Activated CD8-positive, alpha-beta T cell treated with anti-CD3 and anti-CD28 coated beads, Interleukin-2, amount 10 ng/mL, durations not matched to agents 7 days and 5 days (primary cell): Measurements from ENCODE around the gene PEX16. TPM values are rescaled to one million over a fixed set of nuclear protein-coding genes. Genes with fewer than 3 reads are reported as not detected.
A peak's percentile ranks its signal among the peaks of the same experiment; 100 is the strongest.

Experiments used
- ATAC-seq: fragments of 150-1000 bp; cut with Tn5 transposase; one replicate; pipeline ENCODE4 v1.10.0; 2021; ENCODE audit warnings: moderate library complexity
- CTCF ChIA-PET: fragments of 350-600 bp; sonication (Branson Sonifier 250); formaldehyde crosslinking; loops from one replicate; lab custom pipeline; 2021; ENCODE audit warnings: antibody characterized with exemption; lab: Charles Lee
- POLR2A ChIA-PET: fragments of 350-600 bp; sonication (Branson Sonifier 250); formaldehyde crosslinking; loops from one replicate; lab custom pipeline; 2021; ENCODE audit warnings: antibody characterized with exemption; lab: Charles Lee
- DNase-seq: peaks from one replicate; pipeline ENCODE4 v3.0.0-alpha.2; 2020
- H3K27ac Mint-ChIP-seq: one replicate; pipeline ENCODE4 v1.8.0; 2021; ENCODE audit warnings: mild to moderate bottlenecking, mixed read lengths
- H3K27me3 Mint-ChIP-seq: one replicate; pipeline ENCODE4 v1.8.0; 2021; ENCODE audit warnings: low read depth, mixed read lengths
- H3K36me3 Mint-ChIP-seq: one replicate; pipeline ENCODE4 v1.8.0; 2021; ENCODE audit warnings: low read depth, mixed read lengths
- H3K4me1 Mint-ChIP-seq: one replicate; pipeline ENCODE4 v1.8.0; 2021; ENCODE audit warnings: low read depth, mixed read lengths
- H3K4me3 Mint-ChIP-seq: one replicate; pipeline ENCODE4 v1.8.0; 2021; ENCODE audit warnings: mild to moderate bottlenecking, mixed read lengths
- H3K9me3 Mint-ChIP-seq: one replicate; pipeline ENCODE4 v1.8.0; 2022; ENCODE audit warnings: mixed read lengths; ENCODE audit not compliant: insufficient read depth
- total RNA-seq, 2 experiments: library from RNA; stranded (reverse); gene quantifications; one replicate each; pipeline ENCODE4 v1.2.3, GENCODE V29; 2021

PEX16 gene
- total RNA-seq, 2 experiments from 2014 or later, result 50.0 to 54.6 TPM

- H3K9me3 Mint-ChIP-seq, result no peaks in the 10 kb centered on the region
- H3K36me3 Mint-ChIP-seq, result peaks cover 12% of the 10 kb centered on the region
- ChIA-PET CTCF (no interaction called here), POLR2A (no interaction called here)
- H3K27ac Mint-ChIP-seq, result no peak overlapping the region
- ATAC-seq (no peak), DNase-seq (no peak)
- peaks cover 3% of the 10 kb centered on the region for H3K4me1 Mint-ChIP-seq
- H3K27me3 Mint-ChIP-seq, result no peaks in the 10 kb centered on the region
- H3K4me3 Mint-ChIP-seq, result no peak overlapping the region
These were observed 36.7 kb downstream of the PEX16 start for GRCh38 chr11:45880772-45881570.

GRCh38 chr11:45879803-45880686, 37.6 kb downstream of the PEX16 start:
- DNase-seq (no peak), ATAC-seq (no peak)
- Mint-ChIP-seq H3K9me3 (no peaks in the 10 kb centered on the region), H3K27ac (no peak overlapping the region), H3K4me1 (peaks cover under 1% of the 10 kb centered on the region), H3K27me3 (no peaks in the 10 kb centered on the region), H3K4me3 (no peak overlapping the region), H3K36me3 (peaks cover 12% of the 10 kb centered on the region)
- POLR2A ChIA-PET, result no interaction called here
- CTCF ChIA-PET, result no interaction called here

- Mint-ChIP-seq H3K27me3 (no peaks in the 10 kb centered on the region), H3K27ac (no peak overlapping the region), H3K4me3 (no peak overlapping the region), H3K4me1 (no peaks in the 10 kb centered on the region), H3K9me3 (no peaks in the 10 kb centered on the region), H3K36me3 (peaks cover 15% of the 10 kb centered on the region)
- ATAC-seq, result no peak
- ChIA-PET POLR2A (no interaction called here), CTCF (no interaction called here)
- no peak for DNase-seq
These were observed 39.8 kb downstream of the PEX16 start for GRCh38 chr11:45877845-45878244.

DNA sequence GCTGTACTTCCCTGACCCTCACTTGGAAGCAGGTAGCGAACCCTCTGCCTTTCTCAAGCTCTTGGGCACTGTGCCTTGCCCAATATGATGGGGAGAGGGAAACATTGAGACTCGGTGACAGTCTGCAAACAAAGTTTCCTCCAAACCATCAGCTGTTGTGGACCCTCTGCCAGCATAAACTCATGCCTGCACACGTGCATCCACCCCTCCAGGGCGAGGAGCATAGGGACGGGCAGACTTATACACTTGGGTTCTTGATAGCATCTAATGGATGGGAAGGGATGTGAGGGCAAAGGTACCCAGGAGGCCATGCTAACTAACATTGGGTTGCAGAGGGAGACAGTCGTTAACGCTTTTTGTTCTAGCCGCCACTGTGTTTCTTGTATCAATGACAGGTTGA, 40.5 kb downstream of the PEX16 start:
- peaks cover 15% of the 10 kb centered on the region for H3K36me3 Mint-ChIP-seq
- ChIA-PET CTCF (no interaction called here), POLR2A (no interaction called here)
- ATAC-seq (no peak), DNase-seq (no peak)
- H3K27me3 Mint-ChIP-seq, result no peaks in the 10 kb centered on the region
- no peak overlapping the region for H3K4me3 Mint-ChIP-seq
- no peak overlapping the region for H3K27ac Mint-ChIP-seq
- no peaks in the 10 kb centered on the region for H3K9me3 Mint-ChIP-seq
- H3K4me1 Mint-ChIP-seq, result no peaks in the 10 kb centered on the region

GRCh38 chr11:45876401-45876800, 41.3 kb downstream of the PEX16 start:
- H3K36me3 Mint-ChIP-seq, result peaks cover 17% of the 10 kb centered on the region
- no peak for DNase-seq
- POLR2A ChIA-PET, result no interaction called here
- no peak for ATAC-seq
- H3K4me1 Mint-ChIP-seq, result no peaks in the 10 kb centered on the region
- H3K4me3 Mint-ChIP-seq, result no peak overlapping the region
- no peaks in the 10 kb centered on the region for H3K27me3 Mint-ChIP-seq
- H3K9me3 Mint-ChIP-seq, result no peaks in the 10 kb centered on the region
- CTCF ChIA-PET, result no interaction called here
- no peak overlapping the region for H3K27ac Mint-ChIP-seq

- POLR2A ChIA-PET, result interaction anchor here (0.7 kb wide), 1 partner anchor 37 kb away, joined by 3 read pairs; no protein-coding TSS in a partner anchor
- no peaks in the 10 kb centered on the region for H3K9me3 Mint-ChIP-seq
These were observed 44.9 kb downstream of the PEX16 start for GRCh38 chr11:45872651-45873356.

DNA sequence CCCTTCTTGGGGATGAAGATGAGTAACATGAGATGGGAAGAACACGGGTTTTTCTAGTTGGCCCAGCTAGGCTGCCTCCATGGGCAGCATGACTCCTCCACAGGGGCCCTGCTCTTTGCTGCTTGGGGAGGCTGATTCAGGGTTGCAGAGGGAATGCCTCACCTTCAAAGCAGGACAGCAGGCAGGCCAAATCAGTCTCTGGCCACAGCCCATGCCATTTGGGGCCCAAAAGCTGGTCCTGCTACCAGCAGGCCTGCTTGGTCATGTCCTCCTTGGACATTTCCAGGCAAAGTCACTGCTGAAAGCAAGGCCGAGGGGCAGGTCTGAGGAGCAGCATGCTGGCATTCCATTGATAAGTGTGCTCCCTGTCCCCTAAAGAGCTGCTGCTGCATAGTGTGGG, 46.0 kb downstream of the PEX16 start:
- POLR2A ChIA-PET, result interaction anchor here (0.6 kb wide), 1 partner anchor 45 kb away, joined by 3 read pairs; no protein-coding TSS in a partner anchor
- no peaks in the 10 kb centered on the region for H3K27me3 Mint-ChIP-seq
- no peak for ATAC-seq
- no peak overlapping the region for H3K4me3 Mint-ChIP-seq
- no peaks in the 10 kb centered on the region for H3K9me3 Mint-ChIP-seq
- CTCF ChIA-PET, result interaction anchor here (1.2 to 3.4 kb wide), 4 partner anchors 13 to 135 kb away, joined by 3 to 24 read pairs (median 13); partner anchors contain the start of gene PEX16
- DNase-seq, result no peak
- H3K36me3 Mint-ChIP-seq, result peaks cover 19% of the 10 kb centered on the region
- H3K27ac Mint-ChIP-seq, result no peak overlapping the region
- H3K4me1 Mint-ChIP-seq, result no peaks in the 10 kb centered on the region

More at GRCh38 chr11:45872651-45873356, 44.9 kb downstream of the PEX16 start:
- ATAC-seq, result peak; percentile 82
- Mint-ChIP-seq H3K4me3 (no peak overlapping the region), H3K36me3 (peaks cover 17% of the 10 kb centered on the region), H3K4me1 (no peaks in the 10 kb centered on the region), H3K27ac (no peak overlapping the region), H3K27me3 (no peaks in the 10 kb centered on the region)
- CTCF ChIA-PET, result interaction anchor here (0.7 to 3.4 kb wide), 10 partner anchors 11 to 134 kb away, joined by 3 to 24 read pairs (median 4); partner anchors contain the start of gene PEX16
- peak; percentile 43 for DNase-seq

GRCh38 chr11:45870706-45871105, 47.0 kb downstream of the PEX16 start:
- Mint-ChIP-seq H3K4me1 (no peaks in the 10 kb centered on the region), H3K9me3 (no peaks in the 10 kb centered on the region), H3K4me3 (no peak overlapping the region), H3K27me3 (no peaks in the 10 kb centered on the region), H3K36me3 (peaks cover 23% of the 10 kb centered on the region), H3K27ac (no peak overlapping the region)
- POLR2A ChIA-PET, result interaction anchor here (1.1 kb wide), 1 partner anchor 47 kb away, joined by 3 read pairs; the partner anchor contains the start of gene PEX16
- no peak for ATAC-seq
- CTCF ChIA-PET, result no interaction called here
- DNase-seq, result no peak

GRCh38 chr11:45869551-45869950, 48.1 kb downstream of the PEX16 start:
- H3K27ac Mint-ChIP-seq, result no peak overlapping the region
- DNase-seq (no peak), ATAC-seq (no peak)
- H3K27me3 Mint-ChIP-seq, result no peaks in the 10 kb centered on the region
- H3K4me3 Mint-ChIP-seq, result no peak overlapping the region
- CTCF ChIA-PET, result no interaction called here
- no peaks in the 10 kb centered on the region for H3K9me3 Mint-ChIP-seq
- POLR2A ChIA-PET, result no interaction called here
- peaks cover 23% of the 10 kb centered on the region for H3K36me3 Mint-ChIP-seq
- H3K4me1 Mint-ChIP-seq, result no peaks in the 10 kb centered on the region

DNA sequence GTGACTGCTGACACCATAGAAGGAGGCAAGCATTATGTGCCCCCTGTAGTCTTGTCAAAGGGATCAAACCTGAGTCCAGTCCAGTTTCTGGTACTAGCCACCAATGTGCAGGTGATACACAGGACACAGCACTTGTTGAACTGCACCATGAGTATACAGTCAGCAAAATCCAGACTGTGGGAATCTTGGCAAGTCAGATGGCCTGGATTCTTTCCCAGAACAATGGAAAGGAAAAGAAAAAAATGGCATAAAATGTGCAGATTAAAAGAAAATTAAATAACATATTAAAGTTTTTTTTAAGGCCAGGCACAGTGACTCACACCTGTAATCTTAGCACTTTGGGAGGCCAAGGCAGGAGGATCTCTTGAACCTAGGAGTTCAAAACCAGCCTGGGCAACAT, 53.6 kb downstream of the PEX16 start:
- no peak for ATAC-seq
- no peak overlapping the region for H3K4me3 Mint-ChIP-seq
- peaks cover 29% of the 10 kb centered on the region for H3K36me3 Mint-ChIP-seq
- DNase-seq, result no peak
- no peak overlapping the region for H3K27ac Mint-ChIP-seq
- no peaks in the 10 kb centered on the region for H3K27me3 Mint-ChIP-seq
- ChIA-PET CTCF (interaction anchor here (1.2 kb wide), 1 partner anchor 92 kb away, joined by 3 read pairs; no protein-coding TSS in a partner anchor), POLR2A (no interaction called here)
- H3K9me3 Mint-ChIP-seq, result no peaks in the 10 kb centered on the region
- H3K4me1 Mint-ChIP-seq, result no peaks in the 10 kb centered on the region

- Mint-ChIP-seq H3K4me1 (no peaks in the 10 kb centered on the region), H3K4me3 (no peak overlapping the region), H3K9me3 (no peaks in the 10 kb centered on the region), H3K27ac (no peak overlapping the region), H3K36me3 (peaks cover 38% of the 10 kb centered on the region), H3K27me3 (no peaks in the 10 kb centered on the region)
- ATAC-seq (no peak), DNase-seq (no peak)
- POLR2A ChIA-PET, result interaction anchor here (1.1 kb wide), 1 partner anchor 10 kb away, joined by 3 read pairs; no protein-coding TSS in a partner anchor
- CTCF ChIA-PET, result interaction anchor here (1.0 to 3.4 kb wide), 3 partner anchors 12 to 417 kb away, joined by 3 to 15 read pairs (median 4); partner anchors contain the start of gene CREB3L1
These were observed 56.7 kb downstream of the PEX16 start for GRCh38 chr11:45860764-45861510.
